MV-4-11 (cell line): ENCODE data around the gene RGS1.

Experiments
- DNase-seq: peaks from one replicate; lab custom pipeline; 2025; lab: John Stamatoyannopoulos, UW

Gene RGS1, protein sequence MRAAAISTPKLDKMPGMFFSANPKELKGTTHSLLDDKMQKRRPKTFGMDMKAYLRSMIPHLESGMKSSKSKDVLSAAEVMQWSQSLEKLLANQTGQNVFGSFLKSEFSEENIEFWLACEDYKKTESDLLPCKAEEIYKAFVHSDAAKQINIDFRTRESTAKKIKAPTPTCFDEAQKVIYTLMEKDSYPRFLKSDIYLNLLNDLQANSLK

DNA sequence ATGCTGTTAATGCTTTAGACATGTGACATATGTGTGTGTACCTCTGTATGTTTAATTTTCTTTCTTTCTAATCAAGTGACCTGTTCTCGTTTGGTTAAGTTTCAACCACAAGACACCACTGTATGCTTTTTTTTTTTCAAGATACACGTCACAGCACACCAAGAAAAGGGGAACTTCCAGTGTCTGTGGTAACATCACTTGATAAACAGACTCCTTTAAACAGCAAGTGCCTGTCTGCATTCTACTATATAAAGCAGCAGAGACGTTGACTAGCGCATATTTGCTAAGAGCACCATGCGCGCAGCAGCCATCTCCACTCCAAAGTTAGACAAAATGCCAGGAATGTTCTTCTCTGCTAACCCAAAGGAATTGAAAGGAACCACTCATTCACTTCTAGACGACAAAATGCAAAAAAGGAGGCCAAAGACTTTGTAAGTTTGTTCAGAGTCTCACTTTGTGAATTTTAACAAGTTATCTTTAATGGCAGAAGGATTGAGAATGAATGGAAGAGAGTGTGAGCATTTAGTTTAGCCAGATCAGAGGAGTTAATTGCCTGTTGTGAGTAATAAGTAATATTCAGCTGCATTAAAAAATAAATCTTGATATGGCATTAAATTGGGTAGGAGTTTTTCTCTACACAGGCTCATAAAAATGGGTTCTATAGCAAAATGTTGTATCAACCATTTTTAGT lies at the start of gene RGS1:
Gene RGS1 (plus strand): TSS at position 275 of the 691 bp plus-strand sequence. CDS start 20 bp downstream, at position 295.
- DNase-seq = peak; percentile 95

GRCh38 chr1:192527111-192527795 lies 48.3 kb upstream of the RGS1 start:
- DNase-seq = no peak

- no peak for DNase-seq
Measured at GRCh38 chr1:192527950-192528349, 47.6 kb upstream of the RGS1 start.

- DNase-seq = no peak
Measured at GRCh38 chr1:192529031-192529755, 46.4 kb upstream of the RGS1 start.

- no peak for DNase-seq
Measured at GRCh38 chr1:192529811-192530210, 45.8 kb upstream of the RGS1 start.

DNA sequence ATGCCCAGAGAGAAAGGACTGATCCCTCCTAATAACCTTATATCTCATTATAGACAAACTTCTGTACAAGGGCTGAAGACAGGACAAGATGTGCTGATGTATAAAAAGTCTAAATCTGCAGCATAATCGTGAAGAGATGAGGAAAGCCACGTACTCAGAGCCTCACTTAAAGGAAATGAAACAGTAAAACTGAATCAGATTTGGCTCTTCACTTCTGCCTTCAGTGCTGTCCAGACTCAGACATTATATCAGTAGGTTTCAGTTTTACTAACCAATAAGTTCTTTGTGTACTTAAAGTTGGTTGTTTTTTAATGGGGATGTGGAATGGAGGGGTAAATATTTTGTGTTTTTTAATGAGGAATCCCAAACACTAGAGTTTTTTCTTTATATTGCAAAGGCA lies 45.3 kb upstream of the RGS1 start:
- DNase-seq = peak; percentile 71

DNA sequence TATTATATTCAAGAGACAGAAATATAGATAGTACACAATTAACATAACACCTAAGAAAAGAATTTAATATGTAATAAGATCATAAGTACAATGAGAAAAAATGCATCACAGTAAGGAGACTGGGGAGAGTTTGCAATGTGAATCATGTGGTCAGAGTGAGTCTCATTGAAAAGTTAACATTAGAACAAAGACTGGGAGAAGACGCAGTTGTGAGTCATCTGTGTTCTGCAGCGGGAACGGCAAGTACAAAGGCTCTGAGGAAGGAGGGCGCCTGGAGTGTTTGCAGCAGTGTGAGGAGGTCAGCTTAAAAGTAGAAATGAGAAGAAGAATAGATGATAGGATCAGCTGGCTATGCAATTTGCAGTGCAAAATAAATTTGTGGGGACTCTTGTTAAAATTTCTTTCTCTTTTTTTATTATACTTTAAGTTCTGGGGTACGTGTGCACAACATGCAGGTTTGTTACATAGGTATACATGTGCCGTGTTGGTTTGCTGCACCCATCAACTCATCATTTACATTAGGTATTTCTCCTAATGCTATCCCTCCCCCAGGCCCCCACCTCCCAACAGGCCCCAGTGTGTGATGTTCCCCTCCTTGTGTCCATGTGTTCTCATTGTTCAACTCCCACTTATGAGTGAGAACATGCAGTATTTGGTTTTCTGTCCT lies 44.4 kb upstream of the RGS1 start:
- peak; percentile 76 for DNase-seq

GRCh38 chr1:192534666-192535065 lies 40.9 kb upstream of the RGS1 start:
- DNase-seq = no peak

DNA sequence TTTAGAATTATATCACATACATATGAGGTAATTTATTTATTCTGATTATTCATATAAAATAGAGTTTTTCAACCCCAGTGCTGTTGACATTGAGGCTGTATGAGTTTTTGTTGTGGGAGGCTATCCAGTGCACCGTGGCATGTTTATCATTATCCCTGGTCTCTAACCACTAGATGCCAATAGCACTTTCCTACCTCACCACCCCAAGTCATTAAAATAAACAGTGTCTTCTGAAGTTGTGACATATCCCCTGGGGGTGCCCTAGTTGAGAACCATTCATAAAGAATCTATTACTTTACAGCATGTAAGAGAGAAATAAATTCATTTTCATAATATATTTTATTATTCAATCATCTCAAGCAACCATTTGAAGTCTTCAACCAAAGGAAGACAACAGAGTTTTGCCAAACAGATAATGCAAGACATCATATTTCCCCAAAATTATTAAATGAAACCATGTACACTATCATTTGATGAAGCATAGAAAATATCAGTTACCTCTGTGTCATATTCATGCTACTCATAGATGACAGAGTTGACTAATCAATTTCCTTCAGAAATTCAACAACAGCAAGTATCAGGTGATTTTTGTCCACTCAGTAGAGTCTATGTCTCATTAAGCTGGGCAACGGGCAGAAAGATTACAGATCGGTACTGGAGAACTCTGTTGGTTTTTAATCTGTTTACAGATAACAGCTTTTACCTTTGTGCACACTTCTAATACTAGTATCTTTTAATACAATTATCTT lies 39.5 kb upstream of the RGS1 start:
- no peak for DNase-seq

- peak; percentile 69 for DNase-seq
Measured at GRCh38 chr1:192538407-192539296, 36.9 kb upstream of the RGS1 start.

DNA sequence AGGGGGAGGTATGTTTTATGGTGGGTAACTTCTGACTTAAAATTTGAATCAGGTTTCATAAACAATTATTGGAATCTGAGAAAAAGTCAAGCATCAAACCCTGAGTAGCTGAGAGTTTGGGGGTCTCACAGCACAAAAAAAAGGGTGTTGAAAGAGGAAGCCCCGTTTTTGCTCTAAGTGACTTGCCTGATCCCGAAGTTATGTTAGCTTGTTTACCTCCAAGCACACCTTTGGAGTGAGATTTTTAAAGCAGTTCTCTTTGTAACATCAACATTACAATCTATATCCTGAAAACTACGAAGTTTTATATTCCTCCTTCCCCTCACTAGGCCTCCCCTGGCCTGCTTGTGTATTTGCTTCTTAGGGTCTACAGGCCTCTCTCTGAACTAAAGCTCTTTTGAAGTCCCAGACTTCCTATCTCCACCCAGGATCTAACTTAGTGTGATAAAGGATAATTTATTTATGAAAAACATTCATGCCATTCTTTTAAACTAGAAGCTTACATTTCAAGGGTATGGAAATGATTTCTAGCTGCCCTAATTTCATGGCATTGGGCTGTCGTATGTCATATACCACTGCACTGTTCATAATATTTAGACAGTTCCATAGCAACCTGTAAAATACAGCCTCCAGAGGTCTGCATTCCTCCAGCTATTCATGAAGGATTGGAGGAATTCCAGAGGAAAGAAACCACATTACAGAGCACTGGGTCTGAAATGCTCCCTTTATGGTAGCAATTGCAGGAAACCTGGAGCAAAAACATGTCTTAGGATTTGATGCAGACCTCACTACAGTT lies 36.1 kb upstream of the RGS1 start:
- DNase-seq = no peak

DNA sequence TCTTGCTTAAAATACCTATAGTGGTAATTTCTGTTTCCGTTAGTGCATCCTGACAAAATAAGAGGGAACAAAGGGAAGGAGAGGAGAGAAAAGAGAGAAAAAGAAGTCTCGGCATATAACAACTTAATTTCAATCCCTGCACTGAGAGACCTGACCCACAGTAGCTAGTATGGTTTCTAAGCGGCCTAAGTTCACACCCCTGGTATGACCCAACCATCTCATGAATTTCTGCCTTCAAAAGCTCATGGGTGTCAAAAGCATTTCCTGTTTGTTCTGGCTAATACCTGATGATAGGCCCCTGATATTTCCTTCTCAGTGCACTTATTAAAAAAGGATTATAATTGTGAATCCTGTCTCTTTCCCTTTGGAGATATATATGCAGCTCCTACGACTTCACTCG lies 32.1 kb upstream of the RGS1 start:
- DNase-seq = no peak

GRCh38 chr1:192545896-192546521 lies 29.6 kb upstream of the RGS1 start:
- peak; percentile 76 for DNase-seq

- DNase-seq = no peak
Measured at GRCh38 chr1:192546596-192547190, 28.9 kb upstream of the RGS1 start.

DNA sequence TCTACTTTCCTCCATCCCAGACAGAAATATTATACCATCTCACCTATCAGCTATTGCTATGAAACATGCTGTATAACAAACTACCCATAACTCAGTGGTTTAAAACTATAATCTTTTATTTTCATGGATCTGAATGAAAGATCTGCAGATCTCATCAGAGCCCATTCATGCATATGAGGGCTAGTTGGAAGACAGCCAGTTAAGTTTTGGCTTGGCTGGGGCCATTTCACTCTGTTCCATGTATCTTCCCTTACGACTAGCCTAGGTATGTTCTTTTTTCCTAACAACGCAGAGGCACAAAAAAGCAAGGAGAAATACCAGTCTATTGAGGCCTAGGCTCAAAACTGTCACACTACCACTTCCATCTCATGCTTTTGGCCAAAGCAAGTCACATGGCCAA lies 28.1 kb upstream of the RGS1 start:
- no peak for DNase-seq

- no peak for DNase-seq
Measured at GRCh38 chr1:192549937-192550336, 25.6 kb upstream of the RGS1 start.

GRCh38 chr1:192550922-192551534 lies 24.5 kb upstream of the RGS1 start:
- DNase-seq = peak; percentile 92

- no peak for DNase-seq
Measured at GRCh38 chr1:192552760-192553191, 22.8 kb upstream of the RGS1 start.
